ENCODE results near the gene NTRK1.

The NTRK1 gene

GRCh38 chr1:156860113-156860627 is 495 bp upstream of the NTRK1 start:
- 1% methylated on average over 34 of the region's 35 CpGs for WGBS (ENCODE audit: insufficient coverage)
- ChIA-PET POLR2A (interaction anchor here (0.6 to 1.3 kb wide), 2 partner anchors 14 to 134 kb away, joined by 3 read pairs; no protein-coding TSS in a partner anchor), CTCF (interaction anchor here (0.7 to 12.2 kb wide), 46 partner anchors 8 to 212 kb away, joined by 3 to 282 read pairs (median 4); partner anchors contain the start of genes ISG20L2, METTL25B, MRPL24 and PEAR1)
- Histone ChIP-seq H3K9me3 (ENCODE audit: control extremely low read depth in 1 of 5, control insufficient read depth in 4 of 5, insufficient read depth in 2 of 5, low read depth in 1 of 5, low read length in 4 of 5) (no peaks in the 10 kb centered on the region), H3K27ac (ENCODE audit: insufficient read depth in 1 of 2, low read depth in 1 of 2, low read length in 2 of 2, poor library complexity in 1 of 2, severe bottlenecking in 2 of 2) (no peak overlapping the region), H3K36me3 (ENCODE audit: control insufficient read depth in 4 of 4, insufficient read depth in 4 of 4, low read length in 3 of 4) (no peaks in the 10 kb centered on the region), H3K27me3 (replicated peaks in 2 of 5; ENCODE audit: control insufficient read depth in 4 of 5, insufficient read depth in 5 of 5, low read length in 4 of 5) (peaks cover 0 to 78% (median 47%) of the 10 kb centered on the region in 5 experiments), H3K4me3 (ENCODE audit: control insufficient read depth in 1 of 7, extremely low read depth in 1 of 7, insufficient read depth in 4 of 7, low read depth in 2 of 7, low read length in 6 of 7) (peak overlapping the region; percentile 22 to 69 (median 54)), H3K4me1 (ENCODE audit: control extremely low read depth in 1 of 4, control insufficient read depth in 4 of 4, insufficient read depth in 4 of 4, low read length in 3 of 4) (peaks cover 2 to 43% (median 39%) of the 10 kb centered on the region in 4 experiments)
- peak; percentile 31 to 61 (median 57) for DNase-seq

GRCh38 chr1:156862584-156862983 is 1.9 kb downstream of the NTRK1 start:
- Histone ChIP-seq H3K9me3 (ENCODE audit: control extremely low read depth in 1 of 5, control insufficient read depth in 4 of 5, insufficient read depth in 2 of 5, low read depth in 1 of 5, low read length in 4 of 5) (no peaks in the 10 kb centered on the region), H3K36me3 (ENCODE audit: control insufficient read depth in 4 of 4, insufficient read depth in 4 of 4, low read length in 3 of 4) (no peaks in the 10 kb centered on the region), H3K4me3 (ENCODE audit: control insufficient read depth in 1 of 7, extremely low read depth in 1 of 7, insufficient read depth in 4 of 7, low read depth in 2 of 7, low read length in 6 of 7) (no peak overlapping the region), H3K27me3 (replicated peaks in 2 of 5; ENCODE audit: control insufficient read depth in 4 of 5, insufficient read depth in 5 of 5, low read length in 4 of 5) (peaks cover 0 to 65% (median 38%) of the 10 kb centered on the region in 5 experiments), H3K27ac (ENCODE audit: insufficient read depth in 1 of 2, low read depth in 1 of 2, low read length in 2 of 2, poor library complexity in 1 of 2, severe bottlenecking in 2 of 2) (peak overlapping the region in 1 of 2 experiments; percentile 40), H3K4me1 (ENCODE audit: control extremely low read depth in 1 of 4, control insufficient read depth in 4 of 4, insufficient read depth in 4 of 4, low read length in 3 of 4) (peaks cover 2 to 62% (median 59%) of the 10 kb centered on the region in 4 experiments)
- CTCF ChIA-PET = interaction anchor here (4.2 to 12.2 kb wide), 6 partner anchors 16 to 172 kb away, joined by 30 to 282 read pairs (median 66); partner anchors contain the start of genes ISG20L2, METTL25B and PEAR1
- POLR2A ChIA-PET = no interaction called here
- DNase-seq = no peak
- WGBS (ENCODE audit: insufficient coverage) = 100% methylated on average over 1 of the region's 6 CpGs

DNA sequence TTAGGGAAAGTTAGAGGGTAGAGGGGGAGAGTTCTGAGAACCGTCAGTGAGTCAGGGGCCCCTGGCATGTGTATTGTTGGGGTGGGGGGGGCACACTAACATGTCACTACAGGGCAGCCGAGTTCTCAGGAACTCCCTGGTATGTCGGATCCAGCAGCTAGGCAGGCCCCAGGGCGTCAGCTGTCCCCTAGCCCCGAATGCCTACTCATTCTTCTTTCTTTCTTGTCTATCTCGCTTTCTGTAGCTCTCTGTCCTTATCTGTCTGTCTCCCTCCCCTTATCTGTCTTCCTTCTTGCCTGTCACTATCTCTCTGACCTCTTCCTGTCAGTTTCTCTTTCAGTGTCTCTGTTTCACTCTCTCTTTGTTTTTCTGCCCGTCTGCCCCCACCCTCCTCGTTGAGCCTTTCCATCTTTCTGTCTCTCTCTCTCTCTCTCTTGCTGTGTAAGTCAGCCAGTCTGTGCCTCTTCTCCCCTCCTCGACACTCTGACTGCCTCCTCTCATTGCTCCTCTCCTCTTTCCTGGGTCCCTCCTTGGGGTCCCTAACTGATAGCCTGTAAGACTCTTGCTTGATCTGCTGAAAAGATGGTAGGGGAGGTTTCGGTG is 2.4 kb downstream of the NTRK1 start:
- Histone ChIP-seq H3K9me3 (ENCODE audit: control extremely low read depth in 1 of 5, control insufficient read depth in 4 of 5, insufficient read depth in 2 of 5, low read depth in 1 of 5, low read length in 4 of 5) (no peaks in the 10 kb centered on the region), H3K27ac (ENCODE audit: insufficient read depth in 1 of 2, low read depth in 1 of 2, low read length in 2 of 2, poor library complexity in 1 of 2, severe bottlenecking in 2 of 2) (peak overlapping the region in 1 of 2 experiments; percentile 40), H3K4me3 (ENCODE audit: control insufficient read depth in 1 of 7, extremely low read depth in 1 of 7, insufficient read depth in 4 of 7, low read depth in 2 of 7, low read length in 6 of 7) (no peak overlapping the region), H3K36me3 (ENCODE audit: control insufficient read depth in 4 of 4, insufficient read depth in 4 of 4, low read length in 3 of 4) (no peaks in the 10 kb centered on the region), H3K27me3 (replicated peaks in 2 of 5; ENCODE audit: control insufficient read depth in 4 of 5, insufficient read depth in 5 of 5, low read length in 4 of 5) (peaks cover 0 to 60% (median 33%) of the 10 kb centered on the region in 5 experiments), H3K4me1 (ENCODE audit: control extremely low read depth in 1 of 4, control insufficient read depth in 4 of 4, insufficient read depth in 4 of 4, low read length in 3 of 4) (peaks cover 2 to 64% (median 59%) of the 10 kb centered on the region in 4 experiments)
- POLR2A ChIA-PET = no interaction called here
- CTCF ChIA-PET = interaction anchor here (4.2 to 12.2 kb wide), 6 partner anchors 16 to 173 kb away, joined by 30 to 282 read pairs (median 66); partner anchors contain the start of genes ISG20L2, METTL25B and PEAR1
- DNase-seq = peak in 2 of 3 donors; percentile 36 to 46
- WGBS (ENCODE audit: insufficient coverage) = 70% methylated on average over 7 of the region's 10 CpGs

DNA sequence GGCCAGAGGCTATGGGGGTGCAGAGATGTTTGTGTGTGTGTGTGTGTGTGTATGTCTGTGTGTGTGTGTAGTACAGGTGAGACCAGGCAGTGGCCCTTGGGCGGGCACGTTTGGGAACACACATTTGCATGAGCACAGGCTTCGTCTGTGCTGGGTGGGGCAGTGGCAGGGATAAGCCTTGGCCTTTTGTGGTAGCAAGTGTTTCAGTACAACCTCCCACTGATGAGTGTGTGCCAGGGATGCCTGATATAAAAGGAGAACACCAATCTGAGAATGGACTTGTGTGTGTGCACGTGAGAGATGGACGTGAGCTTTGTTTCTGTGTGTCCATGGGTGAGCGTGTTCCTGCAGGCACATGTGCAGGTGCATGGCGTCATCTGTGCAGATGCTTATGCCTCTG is 3.0 kb downstream of the NTRK1 start:
- Histone ChIP-seq H3K27ac (ENCODE audit: insufficient read depth in 1 of 2, low read depth in 1 of 2, low read length in 2 of 2, poor library complexity in 1 of 2, severe bottlenecking in 2 of 2) (no peak overlapping the region), H3K36me3 (ENCODE audit: control insufficient read depth in 4 of 4, insufficient read depth in 4 of 4, low read length in 3 of 4) (no peaks in the 10 kb centered on the region), H3K27me3 (replicated peaks in 2 of 5; ENCODE audit: control insufficient read depth in 4 of 5, insufficient read depth in 5 of 5, low read length in 4 of 5) (peaks cover 0 to 54% (median 28%) of the 10 kb centered on the region in 5 experiments), H3K4me3 (ENCODE audit: control insufficient read depth in 1 of 7, extremely low read depth in 1 of 7, insufficient read depth in 4 of 7, low read depth in 2 of 7, low read length in 6 of 7) (no peak overlapping the region), H3K4me1 (ENCODE audit: control extremely low read depth in 1 of 4, control insufficient read depth in 4 of 4, insufficient read depth in 4 of 4, low read length in 3 of 4) (peaks cover 2 to 62% (median 57%) of the 10 kb centered on the region in 4 experiments), H3K9me3 (ENCODE audit: control extremely low read depth in 1 of 5, control insufficient read depth in 4 of 5, insufficient read depth in 2 of 5, low read depth in 1 of 5, low read length in 4 of 5) (no peaks in the 10 kb centered on the region)
- DNase-seq = no peak
- ChIA-PET CTCF (interaction anchor here (0.6 to 12.2 kb wide), 7 partner anchors 25 to 173 kb away, joined by 3 to 282 read pairs (median 30); partner anchors contain the start of gene PEAR1), POLR2A (no interaction called here)
- WGBS (ENCODE audit: insufficient coverage) = 98% methylated on average over 6 of the region's 7 CpGs

DNA sequence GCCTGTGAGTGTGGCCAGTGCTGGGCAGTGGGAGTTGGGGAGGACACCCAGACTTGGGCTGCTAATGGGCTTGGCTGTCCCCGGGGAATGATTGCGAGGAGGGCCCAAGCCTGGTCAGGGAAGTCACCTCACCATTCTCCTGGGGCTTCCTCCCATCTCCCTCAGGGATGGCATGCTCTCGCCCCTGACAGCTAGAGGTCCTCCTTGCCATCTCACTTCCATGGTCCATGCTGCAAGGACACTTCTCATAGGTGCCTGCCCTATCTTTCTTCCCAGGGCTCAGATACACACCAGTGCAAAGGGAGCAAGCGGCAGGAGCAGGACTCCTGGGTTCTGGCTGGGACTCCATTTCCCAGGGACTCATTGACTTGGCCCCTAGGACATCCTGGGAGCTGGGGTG is 4.1 kb downstream of the NTRK1 start:
- Histone ChIP-seq H3K36me3 (ENCODE audit: control insufficient read depth in 4 of 4, insufficient read depth in 4 of 4, low read length in 3 of 4) (no peaks in the 10 kb centered on the region), H3K4me1 (ENCODE audit: control extremely low read depth in 1 of 4, control insufficient read depth in 4 of 4, insufficient read depth in 4 of 4, low read length in 3 of 4) (peaks cover 2 to 51% (median 46%) of the 10 kb centered on the region in 4 experiments), H3K4me3 (ENCODE audit: control insufficient read depth in 1 of 7, extremely low read depth in 1 of 7, insufficient read depth in 4 of 7, low read depth in 2 of 7, low read length in 6 of 7) (no peak overlapping the region), H3K27ac (ENCODE audit: insufficient read depth in 1 of 2, low read depth in 1 of 2, low read length in 2 of 2, poor library complexity in 1 of 2, severe bottlenecking in 2 of 2) (no peak overlapping the region), H3K27me3 (replicated peaks in 2 of 5; ENCODE audit: control insufficient read depth in 4 of 5, insufficient read depth in 5 of 5, low read length in 4 of 5) (peaks cover 0 to 43% (median 18%) of the 10 kb centered on the region in 5 experiments), H3K9me3 (ENCODE audit: control extremely low read depth in 1 of 5, control insufficient read depth in 4 of 5, insufficient read depth in 2 of 5, low read depth in 1 of 5, low read length in 4 of 5) (no peaks in the 10 kb centered on the region)
- 100% methylated on average over 4 of the region's 4 CpGs for WGBS (ENCODE audit: insufficient coverage)
- CTCF ChIA-PET = interaction anchor here (1.3 to 10.6 kb wide), 3 partner anchors 12 to 26 kb away, joined by 6 to 119 read pairs (median 21); no protein-coding TSS in a partner anchor
- DNase-seq = no peak
- POLR2A ChIA-PET = no interaction called here

GRCh38 chr1:156865258-156865657 is 4.6 kb downstream of the NTRK1 start:
- 84% methylated on average over 7 of the region's 9 CpGs for WGBS (ENCODE audit: insufficient coverage)
- H3K36me3 ChIP-seq (ENCODE audit: control insufficient read depth in 4 of 4, insufficient read depth in 4 of 4, low read length in 3 of 4) = no peaks in the 10 kb centered on the region
- no peaks in the 10 kb centered on the region for H3K9me3 ChIP-seq (ENCODE audit: control extremely low read depth in 1 of 5, control insufficient read depth in 4 of 5, insufficient read depth in 2 of 5, low read depth in 1 of 5, low read length in 4 of 5)
- no peak for DNase-seq
- H3K4me3 ChIP-seq (ENCODE audit: control insufficient read depth in 1 of 7, extremely low read depth in 1 of 7, insufficient read depth in 4 of 7, low read depth in 2 of 7, low read length in 6 of 7) = no peak overlapping the region
- H3K27ac ChIP-seq (ENCODE audit: insufficient read depth in 1 of 2, low read depth in 1 of 2, low read length in 2 of 2, poor library complexity in 1 of 2, severe bottlenecking in 2 of 2) = no peak overlapping the region
- CTCF ChIA-PET = interaction anchor here (1.0 to 10.6 kb wide), 5 partner anchors 12 to 71 kb away, joined by 5 to 119 read pairs (median 6); no protein-coding TSS in a partner anchor
- H3K27me3 ChIP-seq (replicated peaks in 2 of 5; ENCODE audit: control insufficient read depth in 4 of 5, insufficient read depth in 5 of 5, low read length in 4 of 5) = peaks cover 0 to 38% (median 16%) of the 10 kb centered on the region in 5 experiments
- POLR2A ChIA-PET = no interaction called here
- peaks cover under 1 to 46% (median 42%) of the 10 kb centered on the region in 4 experiments for H3K4me1 ChIP-seq (ENCODE audit: control extremely low read depth in 1 of 4, control insufficient read depth in 4 of 4, insufficient read depth in 4 of 4, low read length in 3 of 4)

- Histone ChIP-seq H3K27me3 (replicated peaks in 2 of 5; ENCODE audit: control insufficient read depth in 4 of 5, insufficient read depth in 5 of 5, low read length in 4 of 5) (peaks cover 0 to 32% (median 16%) of the 10 kb centered on the region in 5 experiments), H3K4me1 (ENCODE audit: control extremely low read depth in 1 of 4, control insufficient read depth in 4 of 4, insufficient read depth in 4 of 4, low read length in 3 of 4) (peaks cover 0 to 40% (median 36%) of the 10 kb centered on the region in 4 experiments), H3K9me3 (ENCODE audit: control extremely low read depth in 1 of 5, control insufficient read depth in 4 of 5, insufficient read depth in 2 of 5, low read depth in 1 of 5, low read length in 4 of 5) (no peaks in the 10 kb centered on the region), H3K4me3 (ENCODE audit: control insufficient read depth in 1 of 7, extremely low read depth in 1 of 7, insufficient read depth in 4 of 7, low read depth in 2 of 7, low read length in 6 of 7) (no peak overlapping the region), H3K36me3 (ENCODE audit: control insufficient read depth in 4 of 4, insufficient read depth in 4 of 4, low read length in 3 of 4) (no peaks in the 10 kb centered on the region), H3K27ac (ENCODE audit: insufficient read depth in 1 of 2, low read depth in 1 of 2, low read length in 2 of 2, poor library complexity in 1 of 2, severe bottlenecking in 2 of 2) (no peak overlapping the region)
- ChIA-PET CTCF (interaction anchor here (0.7 to 2.7 kb wide), 5 partner anchors 11 to 140 kb away, joined by 3 to 21 read pairs (median 5); no protein-coding TSS in a partner anchor), POLR2A (no interaction called here)
- no peak for DNase-seq
- 94% methylated on average over 4 of the region's 4 CpGs for WGBS (ENCODE audit: insufficient coverage)
These were observed 5.2 kb downstream of the NTRK1 start for GRCh38 chr1:156865865-156866248.

All from common myeloid progenitor, CD34-positive (primary cell).